ENCODE measurements around the gene SHLD1.

- TF ChIP-seq, protein P1, sequence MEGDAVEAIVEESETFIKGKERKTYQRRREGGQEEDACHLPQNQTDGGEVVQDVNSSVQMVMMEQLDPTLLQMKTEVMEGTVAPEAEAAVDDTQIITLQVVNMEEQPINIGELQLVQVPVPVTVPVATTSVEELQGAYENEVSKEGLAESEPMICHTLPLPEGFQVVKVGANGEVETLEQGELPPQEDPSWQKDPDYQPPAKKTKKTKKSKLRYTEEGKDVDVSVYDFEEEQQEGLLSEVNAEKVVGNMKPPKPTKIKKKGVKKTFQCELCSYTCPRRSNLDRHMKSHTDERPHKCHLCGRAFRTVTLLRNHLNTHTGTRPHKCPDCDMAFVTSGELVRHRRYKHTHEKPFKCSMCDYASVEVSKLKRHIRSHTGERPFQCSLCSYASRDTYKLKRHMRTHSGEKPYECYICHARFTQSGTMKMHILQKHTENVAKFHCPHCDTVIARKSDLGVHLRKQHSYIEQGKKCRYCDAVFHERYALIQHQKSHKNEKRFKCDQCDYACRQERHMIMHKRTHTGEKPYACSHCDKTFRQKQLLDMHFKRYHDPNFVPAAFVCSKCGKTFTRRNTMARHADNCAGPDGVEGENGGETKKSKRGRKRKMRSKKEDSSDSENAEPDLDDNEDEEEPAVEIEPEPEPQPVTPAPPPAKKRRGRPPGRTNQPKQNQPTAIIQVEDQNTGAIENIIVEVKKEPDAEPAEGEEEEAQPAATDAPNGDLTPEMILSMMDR (IDR thresholded peaks at IDR 0.05; ENCODE audit: insufficient read depth, low read length, poor library complexity, severe bottlenecking), result no peak
- TF ChIP-seq EZH2phosphoT487 (conservative IDR thresholded peaks at IDR 0.05; ENCODE audit: low read length), result no peak
Measured at GRCh38 chr20:5731753-5732366, 18.3 kb upstream of the SHLD1 start.
